Measurements from ENCODE around the gene PZP.

PZP gene

DNA sequence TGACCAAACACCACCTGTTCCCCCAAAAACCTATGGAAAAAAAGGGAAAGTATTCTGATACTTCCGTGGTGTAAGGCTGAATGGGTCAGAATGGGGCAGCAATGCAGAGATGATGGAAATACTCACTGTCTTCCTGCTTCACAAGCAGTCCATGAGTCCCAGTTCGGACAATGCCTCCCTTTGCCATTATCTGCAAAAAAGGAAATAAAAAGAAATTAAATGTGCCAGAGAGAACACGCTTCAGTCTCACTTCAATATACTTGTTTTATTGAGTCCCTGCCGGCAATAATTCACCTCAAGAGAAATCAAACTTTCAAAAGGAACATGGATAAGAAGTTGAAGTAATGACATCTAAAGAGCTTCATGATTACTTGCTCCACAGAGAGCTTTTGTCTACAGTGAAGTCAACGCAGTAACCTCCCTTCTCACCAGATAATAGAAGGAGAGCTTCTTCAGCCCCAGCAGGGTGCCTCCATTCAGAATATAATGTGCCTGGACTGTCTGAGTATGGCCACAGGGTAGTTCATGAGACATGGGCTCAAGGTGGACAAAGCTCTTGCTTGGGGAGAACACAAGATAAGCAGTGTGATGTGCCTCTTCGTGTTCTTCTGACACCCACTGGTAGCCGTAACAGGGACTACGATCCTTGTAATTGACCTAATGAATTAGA, 107.0 kb downstream of the PZP start:
- DNase-seq: no peak

- DNase-seq: no peak
Observed at GRCh38 chr12:9099552-9100190, 108.5 kb downstream of the PZP start.
